Activated T-cell treated with anti-CD3 and anti-CD28 coated beads, Interleukin-2, amount 50 U/mL, for 72 hours (primary cell): Measurements from ENCODE around the gene SRPK2. TPM values are rescaled to one million over a fixed set of nuclear protein-coding genes. Genes with fewer than 3 reads are reported as not detected.

ENCODE experiments used
- ATAC-seq, 2 donors: fragments of 150-1000 bp; cut with Tn5 transposase; replicated peaks in 1 of 2; 2 replicates each; pipeline ENCODE4 v1.10.0; 2021; ENCODE audit warnings: moderate library complexity in 2 of 2, mild to moderate bottlenecking in 1 of 2
- DNase-seq, 2 donors: peaks; one replicate each; pipeline ENCODE4 v3.0.0; 2021 to 2022; ENCODE audit warnings: mixed read lengths in 1 of 2
- H3K27ac Mint-ChIP-seq: one replicate; pipeline ENCODE4 v1.8.0; 2022; ENCODE audit warnings: mild to moderate bottlenecking, moderate library complexity, mixed read lengths
- H3K27me3 Mint-ChIP-seq: one replicate; pipeline ENCODE4 v1.8.0; 2022; ENCODE audit warnings: low read depth, mixed read lengths
- H3K36me3 Mint-ChIP-seq, 2 donors: one replicate each; pipeline ENCODE4 v1.8.0; 2022; ENCODE audit warnings: mixed read lengths in 2 of 2, mild to moderate bottlenecking in 1 of 2; ENCODE audit not compliant: insufficient read depth in 2 of 2
- H3K4me1 Mint-ChIP-seq: one replicate; pipeline ENCODE4 v1.8.0; 2022; ENCODE audit warnings: low read depth, mixed read lengths
- H3K4me3 Mint-ChIP-seq, 2 donors: one replicate each; pipeline ENCODE4 v1.8.0; 2022; ENCODE audit warnings: mild to moderate bottlenecking in 2 of 2, mixed read lengths in 2 of 2, moderate library complexity in 2 of 2
- H3K9me3 Mint-ChIP-seq, 2 donors: one replicate each; pipeline ENCODE4 v1.8.0; 2022; ENCODE audit warnings: mixed read lengths in 2 of 2
- total RNA-seq, 2 donors: library from RNA; stranded (reverse); gene quantifications; one replicate each; pipeline ENCODE4 v1.2.3, GENCODE V29; 2022

Gene SRPK2
- total RNA-seq, 2 donors from 2014 or later, result 45.4 to 51.0 TPM

DNA sequence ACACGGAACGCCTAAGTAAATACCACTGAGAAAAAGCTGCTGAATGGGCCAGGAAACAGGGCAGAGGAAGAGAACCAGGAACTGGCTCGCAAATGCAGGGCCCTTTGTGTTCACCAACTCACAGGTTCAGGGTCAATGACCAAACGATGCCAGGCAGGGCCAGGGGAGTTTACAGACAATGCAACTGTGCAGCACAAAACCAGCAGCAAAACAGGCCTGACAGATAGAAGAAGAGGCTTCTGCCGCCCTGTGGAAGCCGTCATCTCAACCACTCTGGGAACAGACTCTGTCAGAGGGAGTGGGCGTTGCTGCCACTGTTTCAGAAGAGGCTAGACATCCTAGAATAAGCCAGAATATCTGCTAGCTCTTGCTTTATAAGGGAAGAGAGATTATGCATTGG is 256.8 kb downstream of the SRPK2 start:
- DNase-seq, result peak; percentile 25 to 35
- Mint-ChIP-seq H3K9me3 (no peaks in the 10 kb centered on the region), H3K4me1 (peaks cover 36% of the 10 kb centered on the region), H3K36me3 (peaks cover 0 to 5% of the 10 kb centered on the region in 2 donors), H3K27me3 (no peaks in the 10 kb centered on the region), H3K27ac (peak overlapping the region; percentile 79), H3K4me3 (peak overlapping the region; percentile 15 to 61)
- ATAC-seq, result peak; percentile 53 to 56

DNA sequence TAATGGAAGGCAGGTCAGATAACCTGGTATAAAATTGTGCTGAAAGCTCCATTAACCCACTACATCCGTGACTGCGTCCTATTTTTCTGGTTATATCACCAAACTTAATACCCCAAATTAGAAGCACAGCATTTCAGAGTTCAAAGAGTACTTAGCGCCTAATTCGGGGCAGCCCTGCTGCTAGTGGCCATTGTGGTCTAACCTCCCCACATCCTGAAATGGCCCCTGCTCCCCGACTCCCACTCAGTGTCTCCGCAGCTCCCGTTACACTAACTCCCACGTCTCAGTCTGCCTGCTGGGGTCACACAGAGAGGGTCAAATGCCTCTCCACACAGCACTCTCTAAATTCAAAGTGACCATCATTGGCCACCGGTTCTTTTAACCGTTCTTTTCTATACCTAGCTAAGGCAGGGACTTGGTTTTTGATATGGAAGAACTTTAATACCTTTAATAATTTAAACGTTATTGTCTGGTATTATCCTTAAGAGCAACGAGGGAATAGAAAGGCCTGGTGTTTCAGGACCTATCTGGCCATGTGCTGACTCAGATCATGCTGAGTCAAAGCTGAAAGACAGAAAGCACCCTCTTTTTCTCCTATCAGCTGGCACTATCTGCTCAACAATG is 257.6 kb downstream of the SRPK2 start:
- Mint-ChIP-seq H3K9me3 (no peaks in the 10 kb centered on the region), H3K4me1 (peaks cover 44% of the 10 kb centered on the region), H3K4me3 (peak overlapping the region; percentile 4 to 47), H3K27ac (peak overlapping the region; percentile 81), H3K36me3 (peaks cover 0 to 5% of the 10 kb centered on the region in 2 donors), H3K27me3 (no peaks in the 10 kb centered on the region)
- peak; percentile 32 to 46 for DNase-seq
- ATAC-seq, result peak; percentile 69 to 85

DNA sequence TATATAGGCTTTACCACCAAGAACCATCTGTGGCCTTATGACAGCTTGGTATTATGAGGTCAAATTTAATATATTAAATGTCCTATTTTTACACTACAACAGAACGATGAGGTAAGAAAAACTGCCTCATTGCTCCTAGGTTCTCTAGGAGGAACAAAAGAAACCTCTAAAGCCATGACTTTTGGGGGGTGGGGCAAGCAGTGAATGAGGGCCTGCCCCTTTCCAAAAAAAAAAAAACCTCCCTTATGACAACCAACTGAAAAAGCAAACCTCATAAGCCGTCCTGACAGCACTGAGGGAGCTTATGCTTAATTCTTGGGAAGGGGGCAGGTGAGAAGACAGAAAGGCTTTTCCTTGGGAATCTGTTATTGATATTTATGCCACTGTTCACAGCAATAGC is 258.1 kb downstream of the SRPK2 start:
- H3K4me1 Mint-ChIP-seq, result peaks cover 47% of the 10 kb centered on the region
- H3K27ac Mint-ChIP-seq, result no peak overlapping the region

DNA sequence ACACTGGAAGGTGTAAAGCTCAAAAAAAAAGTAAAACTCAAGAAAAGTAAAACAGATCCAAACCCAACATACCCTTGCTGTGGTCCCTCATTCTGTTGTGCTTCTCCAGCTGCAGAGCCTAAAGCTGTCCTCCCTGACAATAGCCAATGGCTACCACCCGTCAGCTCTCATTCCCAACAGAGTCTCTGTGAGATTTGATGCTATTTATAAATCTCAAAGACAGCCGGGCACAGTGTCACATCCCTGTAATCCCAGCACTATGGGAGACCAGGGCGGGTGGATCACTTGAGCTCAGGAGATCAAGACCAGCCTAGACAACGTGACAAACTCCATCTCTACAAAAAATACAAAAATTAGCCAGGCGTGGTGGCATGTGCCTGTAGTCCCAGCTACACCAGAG is 258.7 kb downstream of the SRPK2 start:
- H3K36me3 Mint-ChIP-seq, result peaks cover 0 to 9% of the 10 kb centered on the region in 2 donors
- H3K9me3 Mint-ChIP-seq, result no peaks in the 10 kb centered on the region
- H3K4me3 Mint-ChIP-seq, result no peak overlapping the region
- DNase-seq (no peak), ATAC-seq (no peak)
- H3K27me3 Mint-ChIP-seq, result no peaks in the 10 kb centered on the region
- H3K4me1 Mint-ChIP-seq, result peaks cover 47% of the 10 kb centered on the region
- H3K27ac Mint-ChIP-seq, result no peak overlapping the region

More for the DNA sequence above, 258.1 kb downstream of the SRPK2 start:
- DNase-seq (no peak), ATAC-seq (no peak)
- Mint-ChIP-seq H3K27me3 (no peaks in the 10 kb centered on the region), H3K9me3 (no peaks in the 10 kb centered on the region), H3K36me3 (peaks cover 0 to 9% of the 10 kb centered on the region in 2 donors), H3K4me3 (no peak overlapping the region)

DNA sequence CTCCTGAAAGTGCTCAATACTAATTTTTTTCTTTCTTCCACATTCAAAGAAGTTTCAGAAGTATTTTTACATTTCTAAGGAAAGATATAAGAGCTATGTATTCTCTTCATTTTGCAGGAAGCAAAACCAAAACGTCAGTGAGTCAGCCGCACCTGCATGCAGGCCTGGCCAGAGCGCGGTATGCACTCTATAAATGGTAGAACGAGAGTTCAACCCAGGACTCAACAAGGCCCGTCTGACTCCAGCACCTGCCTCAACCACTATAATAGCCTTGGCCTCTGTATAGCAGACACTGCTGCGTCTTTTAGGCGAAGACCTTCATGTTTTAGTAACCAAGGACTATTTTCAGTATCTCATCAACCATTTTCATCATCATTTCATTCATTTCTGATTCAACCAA is 261.5 kb downstream of the SRPK2 start:
- Mint-ChIP-seq H3K36me3 (peaks cover 0 to 14% of the 10 kb centered on the region in 2 donors), H3K4me3 (peak overlapping the region; percentile 11 to 36), H3K27ac (peak overlapping the region; percentile 57), H3K9me3 (no peaks in the 10 kb centered on the region), H3K27me3 (no peaks in the 10 kb centered on the region), H3K4me1 (peaks cover 36% of the 10 kb centered on the region)
- peak in 1 of 2 donors; percentile 54 for ATAC-seq
- DNase-seq, result peak in 1 of 2 donors; percentile 19

GRCh38 chr7:105126436-105126975 is 262.2 kb downstream of the SRPK2 start:
- no peaks in the 10 kb centered on the region for H3K9me3 Mint-ChIP-seq
- ATAC-seq (no peak), DNase-seq (no peak)
- no peaks in the 10 kb centered on the region for H3K27me3 Mint-ChIP-seq
- no peak overlapping the region for H3K4me3 Mint-ChIP-seq
- H3K36me3 Mint-ChIP-seq, result peaks cover 0 to 12% of the 10 kb centered on the region in 2 donors
- no peak overlapping the region for H3K27ac Mint-ChIP-seq
- H3K4me1 Mint-ChIP-seq, result peaks cover 36% of the 10 kb centered on the region

- ATAC-seq (no peak), DNase-seq (no peak)
- Mint-ChIP-seq H3K9me3 (no peaks in the 10 kb centered on the region), H3K27me3 (no peaks in the 10 kb centered on the region), H3K36me3 (peaks cover 0 to 14% of the 10 kb centered on the region in 2 donors), H3K4me1 (peaks cover 32% of the 10 kb centered on the region), H3K4me3 (no peak overlapping the region), H3K27ac (no peak overlapping the region)
These were observed 263.0 kb downstream of the SRPK2 start for GRCh38 chr7:105125745-105126144.

GRCh38 chr7:105122619-105123018 is 266.1 kb downstream of the SRPK2 start:
- Mint-ChIP-seq H3K4me3 (no peak overlapping the region), H3K9me3 (no peaks in the 10 kb centered on the region), H3K36me3 (peaks cover 0 to 11% of the 10 kb centered on the region in 2 donors)

GRCh38 chr7:105118612-105119600 is 269.8 kb downstream of the SRPK2 start:
- ATAC-seq (peak; percentile 33 to 44), DNase-seq (no peak)
- no peaks in the 10 kb centered on the region for H3K27me3 Mint-ChIP-seq
- peaks cover 3 to 23% of the 10 kb centered on the region in 2 donors for H3K36me3 Mint-ChIP-seq
- H3K27ac Mint-ChIP-seq, result peak overlapping the region; percentile 89
- H3K9me3 Mint-ChIP-seq, result no peaks in the 10 kb centered on the region
- peaks cover 43% of the 10 kb centered on the region for H3K4me1 Mint-ChIP-seq
- no peak overlapping the region for H3K4me3 Mint-ChIP-seq

More at GRCh38 chr7:105122619-105123018, 266.1 kb downstream of the SRPK2 start:
- H3K27ac Mint-ChIP-seq, result peak overlapping the region; percentile 54
- DNase-seq, result no peak
- peaks cover 53% of the 10 kb centered on the region for H3K4me1 Mint-ChIP-seq
- no peaks in the 10 kb centered on the region for H3K27me3 Mint-ChIP-seq
- ATAC-seq, result no peak

GRCh38 chr7:105112440-105113418 is 276.0 kb downstream of the SRPK2 start:
- DNase-seq (no peak), ATAC-seq (peak; percentile 29 to 36)
- H3K36me3 Mint-ChIP-seq, result peaks cover 20 to 54% of the 10 kb centered on the region in 2 donors
- no peaks in the 10 kb centered on the region for H3K9me3 Mint-ChIP-seq
- peak overlapping the region; percentile 73 for H3K27ac Mint-ChIP-seq
- no peaks in the 10 kb centered on the region for H3K27me3 Mint-ChIP-seq
- peaks cover 20% of the 10 kb centered on the region for H3K4me1 Mint-ChIP-seq
- H3K4me3 Mint-ChIP-seq, result peak overlapping the region in 1 of 2 donors; percentile 36

DNA sequence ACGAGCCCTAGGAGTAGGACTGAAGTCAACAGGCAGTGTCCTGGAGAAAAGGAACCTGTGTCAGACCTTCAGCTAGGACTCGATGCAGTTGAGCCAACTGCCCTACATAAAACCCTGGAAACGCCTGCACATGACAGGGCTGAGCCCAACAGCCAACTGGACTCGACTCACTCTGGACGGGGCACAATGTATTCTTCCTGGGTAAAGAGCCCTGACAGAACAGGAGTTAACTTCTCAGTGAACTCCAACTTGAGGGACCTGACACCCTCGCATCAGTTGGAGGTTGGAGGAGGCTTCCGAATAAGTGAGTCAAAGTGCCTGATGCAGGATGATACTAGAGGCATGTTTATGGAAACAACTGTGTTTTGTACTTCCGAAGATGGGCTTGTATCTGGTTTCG is 281.3 kb downstream of the SRPK2 start:
- DNase-seq, result no peak
- peak overlapping the region; percentile 85 for H3K27ac Mint-ChIP-seq
- H3K4me1 Mint-ChIP-seq, result peaks cover 22% of the 10 kb centered on the region
- no peak for ATAC-seq
- peak overlapping the region in 1 of 2 donors; percentile 13 for H3K4me3 Mint-ChIP-seq
- no peaks in the 10 kb centered on the region for H3K27me3 Mint-ChIP-seq
- peaks cover 18 to 52% of the 10 kb centered on the region in 2 donors for H3K36me3 Mint-ChIP-seq
- H3K9me3 Mint-ChIP-seq, result no peaks in the 10 kb centered on the region

GRCh38 chr7:105106473-105106872 is 282.2 kb downstream of the SRPK2 start:
- ATAC-seq, result peak; percentile 61 to 84
- peak in 1 of 2 donors; percentile 40 for DNase-seq
- Mint-ChIP-seq H3K9me3 (no peaks in the 10 kb centered on the region), H3K27me3 (no peaks in the 10 kb centered on the region), H3K4me3 (peak overlapping the region in 1 of 2 donors; percentile 59), H3K36me3 (peaks cover 11 to 44% of the 10 kb centered on the region in 2 donors), H3K4me1 (peaks cover 14% of the 10 kb centered on the region), H3K27ac (peak overlapping the region; percentile 95)
